ENCODE data around the gene SCYL1. TPM values are rescaled to one million over a fixed set of nuclear protein-coding genes. Genes with fewer than 3 reads are reported as not detected.

The SCYL1 gene
- total and polyA plus RNA-seq, 4 donors: 54.3 to 107 (median 86.5) TPM

DNA sequence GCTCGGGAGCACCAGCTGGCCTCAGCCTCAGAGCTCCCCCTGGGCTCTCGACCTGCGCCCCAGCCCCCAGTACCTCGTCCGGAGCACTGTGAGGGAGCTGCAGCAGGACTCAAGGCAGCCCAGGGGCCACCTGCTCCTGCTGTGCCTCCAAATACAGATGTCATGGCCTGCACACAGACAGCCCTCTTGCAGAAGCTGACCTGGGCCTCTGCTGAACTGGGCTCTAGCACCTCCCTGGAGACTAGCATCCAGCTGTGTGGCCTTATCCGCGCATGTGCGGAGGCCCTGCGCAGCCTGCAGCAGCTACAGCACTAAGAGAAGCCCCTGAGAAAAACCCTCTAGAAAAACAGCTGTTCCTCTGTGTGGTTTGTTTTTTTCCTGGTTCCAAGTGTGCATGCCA lies 46.5 kb downstream of the SCYL1 start:
- H3K36me3 ChIP-seq (ENCODE audit: control insufficient read depth in 4 of 4, insufficient read depth in 4 of 4, low read length in 4 of 4): peaks cover 0 to 11% (median 4%) of the 10 kb centered on the region in 4 donors
- DNase-seq: no peak
- peak overlapping the region; percentile 20 for H3K4me3 ChIP-seq
- 79 to 91% methylated on average over 9 of the region's 9 CpGs for WGBS, 2 donors
- peaks cover 5 to 53% (median 27%) of the 10 kb centered on the region in 5 donors for H3K4me1 ChIP-seq (ENCODE audit: control insufficient read depth in 5 of 5, insufficient read depth in 5 of 5, low read length in 5 of 5)
- H3K27ac ChIP-seq (ENCODE audit: low read depth in 1 of 2, low read length in 1 of 2): peak overlapping the region in 1 of 2 donors; percentile 95
- no peak overlapping the region for H3K9ac ChIP-seq (ENCODE audit: insufficient read depth in 1 of 2, low read length in 2 of 2)
- TF ChIP-seq, protein P1, sequence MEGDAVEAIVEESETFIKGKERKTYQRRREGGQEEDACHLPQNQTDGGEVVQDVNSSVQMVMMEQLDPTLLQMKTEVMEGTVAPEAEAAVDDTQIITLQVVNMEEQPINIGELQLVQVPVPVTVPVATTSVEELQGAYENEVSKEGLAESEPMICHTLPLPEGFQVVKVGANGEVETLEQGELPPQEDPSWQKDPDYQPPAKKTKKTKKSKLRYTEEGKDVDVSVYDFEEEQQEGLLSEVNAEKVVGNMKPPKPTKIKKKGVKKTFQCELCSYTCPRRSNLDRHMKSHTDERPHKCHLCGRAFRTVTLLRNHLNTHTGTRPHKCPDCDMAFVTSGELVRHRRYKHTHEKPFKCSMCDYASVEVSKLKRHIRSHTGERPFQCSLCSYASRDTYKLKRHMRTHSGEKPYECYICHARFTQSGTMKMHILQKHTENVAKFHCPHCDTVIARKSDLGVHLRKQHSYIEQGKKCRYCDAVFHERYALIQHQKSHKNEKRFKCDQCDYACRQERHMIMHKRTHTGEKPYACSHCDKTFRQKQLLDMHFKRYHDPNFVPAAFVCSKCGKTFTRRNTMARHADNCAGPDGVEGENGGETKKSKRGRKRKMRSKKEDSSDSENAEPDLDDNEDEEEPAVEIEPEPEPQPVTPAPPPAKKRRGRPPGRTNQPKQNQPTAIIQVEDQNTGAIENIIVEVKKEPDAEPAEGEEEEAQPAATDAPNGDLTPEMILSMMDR (IDR thresholded peaks at IDR 0.05; ENCODE audit: control extremely low read depth, extremely low read depth): no peak
- no peaks in the 10 kb centered on the region for H3K27me3 ChIP-seq (ENCODE audit: control insufficient read depth in 3 of 3, insufficient read depth in 3 of 3, low read length in 2 of 3)
- H3K9me3 ChIP-seq (ENCODE audit: control insufficient read depth in 4 of 4, insufficient read depth in 3 of 4, low read length in 3 of 4): no peaks in the 10 kb centered on the region
- no peak for ATAC-seq (ENCODE audit: insufficient read depth, low FRiP score)

DNA sequence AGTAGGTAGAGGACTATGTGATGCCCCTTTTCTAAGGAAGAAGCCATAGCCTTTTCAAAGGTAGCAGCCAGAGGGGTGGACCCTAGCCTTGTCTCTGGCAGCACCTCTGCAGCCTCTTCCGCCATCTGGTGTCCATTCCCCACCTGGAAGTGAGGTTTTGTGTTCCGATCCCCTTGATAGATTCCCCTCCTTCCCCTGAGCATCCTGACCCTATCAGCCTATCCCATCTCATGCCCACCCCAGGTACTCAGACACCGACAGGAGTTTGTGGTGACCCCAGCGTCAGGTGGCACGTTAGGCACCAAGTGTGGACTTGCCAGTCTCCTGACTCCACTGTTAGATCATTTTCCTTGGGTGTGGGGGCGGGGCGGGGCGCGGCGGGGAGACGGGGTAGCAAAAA lies 47.1 kb downstream of the SCYL1 start:
- Histone ChIP-seq H3K27me3 (ENCODE audit: control insufficient read depth in 3 of 3, insufficient read depth in 3 of 3, low read length in 2 of 3) (no peaks in the 10 kb centered on the region), H3K4me1 (ENCODE audit: control insufficient read depth in 5 of 5, insufficient read depth in 5 of 5, low read length in 5 of 5) (peaks cover 5 to 58% (median 29%) of the 10 kb centered on the region in 5 donors), H3K27ac (ENCODE audit: low read depth in 1 of 2, low read length in 1 of 2) (peak overlapping the region; percentile 88 to 95), H3K9ac (ENCODE audit: insufficient read depth in 1 of 2, low read length in 2 of 2) (peak overlapping the region; percentile 11 to 49), H3K4me3 (no peak overlapping the region), H3K9me3 (ENCODE audit: control insufficient read depth in 4 of 4, insufficient read depth in 3 of 4, low read length in 3 of 4) (no peaks in the 10 kb centered on the region), H3K36me3 (ENCODE audit: control insufficient read depth in 4 of 4, insufficient read depth in 4 of 4, low read length in 4 of 4) (peaks cover 0 to 9% (median 4%) of the 10 kb centered on the region in 4 donors)
- DNase-seq (peak in 2 of 3 donors; percentile 58 to 59), ATAC-seq (ENCODE audit: insufficient read depth, low FRiP score) (no peak)
- 9 to 10% methylated on average over 11 of the region's 11 CpGs for WGBS, 2 donors
- TF ChIP-seq, protein P1 (IDR thresholded peaks at IDR 0.05; ENCODE audit: control extremely low read depth, extremely low read depth): no peak

DNA sequence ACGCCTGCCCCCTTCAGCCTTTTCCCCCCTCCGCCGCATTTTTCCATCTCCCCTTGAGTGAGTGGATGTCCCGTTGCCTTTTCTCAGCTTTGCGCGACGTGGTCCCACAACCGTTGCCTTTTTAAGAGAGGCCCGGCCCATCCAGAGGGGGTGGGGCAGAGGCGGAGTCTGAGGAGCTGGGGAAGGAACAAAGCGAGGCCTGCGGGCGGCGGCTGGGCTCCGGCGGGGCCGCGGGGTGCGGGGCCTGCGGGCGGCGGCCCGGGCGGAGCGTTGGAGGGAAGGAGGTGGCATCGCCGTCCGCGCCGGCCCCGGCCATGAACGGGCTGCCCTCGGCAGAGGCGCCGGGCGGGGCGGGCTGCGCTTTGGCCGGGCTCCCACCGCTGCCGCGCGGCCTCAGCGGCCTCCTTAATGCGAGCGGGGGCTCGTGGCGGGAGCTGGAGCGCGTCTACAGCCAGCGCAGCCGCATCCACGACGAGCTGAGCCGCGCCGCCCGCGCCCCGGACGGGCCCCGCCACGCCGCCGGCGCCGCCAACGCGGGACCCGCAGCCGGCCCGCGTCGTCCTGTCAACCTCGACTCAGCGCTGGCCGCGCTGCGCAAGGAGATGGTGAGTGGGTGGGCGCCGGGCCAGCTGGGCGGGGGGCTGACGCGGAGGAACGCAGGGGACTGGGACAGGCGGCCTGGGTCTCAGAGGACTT lies 47.6 kb downstream of the SCYL1 start, which contains the start of gene FAM89B:
TSS of gene FAM89B (plus strand) at position 183 of the 696 bp plus-strand sequence. CDS start at position 315, 132 bp downstream.
- TF ChIP-seq, protein P1 (IDR thresholded peaks at IDR 0.05; ENCODE audit: control extremely low read depth, extremely low read depth): peak; percentile 4
- peak within 1 kb of the TSS; percentile 11 to 49 for H3K9ac ChIP-seq (ENCODE audit: insufficient read depth in 1 of 2, low read length in 2 of 2)
- peak; percentile 94 to 95 (median 94) for DNase-seq
- peak within 1 kb of the TSS; percentile 74 for H3K4me3 ChIP-seq
- WGBS, 2 donors: 0 to 1% methylated on average over 48 to 86 of the region's 86 CpGs
- no peak for ATAC-seq (ENCODE audit: insufficient read depth, low FRiP score)
- H3K36me3 ChIP-seq (ENCODE audit: control insufficient read depth in 4 of 4, insufficient read depth in 4 of 4, low read length in 4 of 4): peaks cover 0 to 9% (median 4%) of the 10 kb centered on the region in 4 donors
- peaks cover 5 to 64% (median 30%) of the 10 kb centered on the region in 5 donors for H3K4me1 ChIP-seq (ENCODE audit: control insufficient read depth in 5 of 5, insufficient read depth in 5 of 5, low read length in 5 of 5)
- no peaks in the 10 kb centered on the region for H3K27me3 ChIP-seq (ENCODE audit: control insufficient read depth in 3 of 3, insufficient read depth in 3 of 3, low read length in 2 of 3)
- no peaks in the 10 kb centered on the region for H3K9me3 ChIP-seq (ENCODE audit: control insufficient read depth in 4 of 4, insufficient read depth in 3 of 4, low read length in 3 of 4)
- peak within 1 kb of the TSS; percentile 88 to 95 for H3K27ac ChIP-seq (ENCODE audit: low read depth in 1 of 2, low read length in 1 of 2)
